Keratinocyte (primary cell): Measurements from ENCODE around the gene GP9.

ENCODE experiments used
- EZH2 ChIP-seq: IDR thresholded peaks from one replicate; pipeline ENCODE4 v1.6.1; 2012; ENCODE audit warnings: inconsistent platforms, mild to moderate bottlenecking, low read length, moderate library complexity
- TF ChIP-seq, protein P1 (sequence below), 3 experiments: IDR thresholded peaks in 1 of 3; conservative IDR thresholded peaks in 1 of 3; optimal IDR thresholded peaks in 1 of 3; 2 replicates in 2 of 3; 3 replicates in 1 of 3; pipeline versions ENCODE3 to v1.5.1; 2011; ENCODE audit warnings: low read length in 3 of 3, mild to moderate bottlenecking in 3 of 3, moderate library complexity in 2 of 3, control low read depth in 1 of 3, inconsistent platforms in 1 of 3; ENCODE audit not compliant: insufficient read depth in 2 of 3; ENCODE audit errors: extremely low read depth in 1 of 3

DNA sequence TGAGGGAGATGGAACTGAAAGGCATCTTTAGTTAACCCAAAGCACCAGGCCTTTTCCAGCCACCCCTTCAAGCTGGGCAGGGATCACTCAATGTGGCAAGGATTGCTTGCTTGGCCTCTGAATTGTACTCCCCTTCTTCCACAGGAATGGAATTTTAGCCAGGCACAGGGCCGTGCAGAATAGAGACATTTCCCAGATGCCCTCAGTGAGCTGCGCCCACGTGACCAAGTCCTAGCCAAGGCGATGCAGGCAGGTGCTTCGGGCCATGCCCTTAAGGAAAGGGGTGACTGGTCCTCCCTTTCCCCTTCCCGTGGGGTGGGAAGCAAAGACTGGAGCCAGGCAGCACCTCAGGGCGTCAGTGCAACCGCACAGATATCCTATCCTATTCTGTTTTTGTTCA lies 17.9 kb downstream of the GP9 start:
- TF ChIP-seq, protein P1, sequence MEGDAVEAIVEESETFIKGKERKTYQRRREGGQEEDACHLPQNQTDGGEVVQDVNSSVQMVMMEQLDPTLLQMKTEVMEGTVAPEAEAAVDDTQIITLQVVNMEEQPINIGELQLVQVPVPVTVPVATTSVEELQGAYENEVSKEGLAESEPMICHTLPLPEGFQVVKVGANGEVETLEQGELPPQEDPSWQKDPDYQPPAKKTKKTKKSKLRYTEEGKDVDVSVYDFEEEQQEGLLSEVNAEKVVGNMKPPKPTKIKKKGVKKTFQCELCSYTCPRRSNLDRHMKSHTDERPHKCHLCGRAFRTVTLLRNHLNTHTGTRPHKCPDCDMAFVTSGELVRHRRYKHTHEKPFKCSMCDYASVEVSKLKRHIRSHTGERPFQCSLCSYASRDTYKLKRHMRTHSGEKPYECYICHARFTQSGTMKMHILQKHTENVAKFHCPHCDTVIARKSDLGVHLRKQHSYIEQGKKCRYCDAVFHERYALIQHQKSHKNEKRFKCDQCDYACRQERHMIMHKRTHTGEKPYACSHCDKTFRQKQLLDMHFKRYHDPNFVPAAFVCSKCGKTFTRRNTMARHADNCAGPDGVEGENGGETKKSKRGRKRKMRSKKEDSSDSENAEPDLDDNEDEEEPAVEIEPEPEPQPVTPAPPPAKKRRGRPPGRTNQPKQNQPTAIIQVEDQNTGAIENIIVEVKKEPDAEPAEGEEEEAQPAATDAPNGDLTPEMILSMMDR (optimal IDR thresholded peaks at IDR 0.05 in 1 of 3, IDR thresholded peaks at IDR 0.05 in 1 of 3, conservative IDR thresholded peaks at IDR 0.05 in 1 of 3; ENCODE audit: extremely low read depth in 1 of 3, insufficient read depth in 2 of 3, low read length in 3 of 3): no peak
- TF ChIP-seq EZH2: no peak
